Effector memory CD4-positive, alpha-beta T cell (primary cell): ENCODE measurements around the gene DNAAF2.
A peak's percentile ranks its signal among the peaks of the same experiment; 100 is the strongest.

Experiments used
- DNase-seq, 3 donors: peaks; one replicate each; pipeline ENCODE4 v3.0.0-alpha.2; 2020
- H3K27ac ChIP-seq: 2 replicates; pipeline ENCODE4 v1.7.0; 2013; ENCODE audit warnings: mild to moderate bottlenecking, low read length, moderate library complexity; ENCODE audit not compliant: insufficient read depth, poor library complexity, severe bottlenecking
- H3K27me3 ChIP-seq: replicated peaks from 2 replicates; pipeline ENCODE4 v1.7.0; 2013; ENCODE audit warnings: mild to moderate bottlenecking, low read length; ENCODE audit not compliant: insufficient read depth, control insufficient read depth, poor library complexity, severe bottlenecking
- H3K36me3 ChIP-seq: 2 replicates; pipeline ENCODE4 v1.7.0; 2013; ENCODE audit warnings: mild to moderate bottlenecking, low read length, moderate library complexity; ENCODE audit not compliant: control insufficient read depth, insufficient read depth
- H3K4me1 ChIP-seq: 2 replicates; pipeline ENCODE4 v1.7.0; 2013; ENCODE audit warnings: low read length, mild to moderate bottlenecking; ENCODE audit not compliant: control insufficient read depth, insufficient read depth, poor library complexity, severe bottlenecking
- H3K4me3 ChIP-seq: 2 replicates; pipeline ENCODE4 v1.7.0; 2013; ENCODE audit warnings: low read length, low read depth, mild to moderate bottlenecking; ENCODE audit not compliant: insufficient read depth, poor library complexity, severe bottlenecking
- H3K9me3 ChIP-seq: 2 replicates; pipeline ENCODE4 v1.7.0; 2013; ENCODE audit warnings: mild to moderate bottlenecking, low read length, moderate library complexity; ENCODE audit not compliant: control insufficient read depth

Gene DNAAF2

DNA sequence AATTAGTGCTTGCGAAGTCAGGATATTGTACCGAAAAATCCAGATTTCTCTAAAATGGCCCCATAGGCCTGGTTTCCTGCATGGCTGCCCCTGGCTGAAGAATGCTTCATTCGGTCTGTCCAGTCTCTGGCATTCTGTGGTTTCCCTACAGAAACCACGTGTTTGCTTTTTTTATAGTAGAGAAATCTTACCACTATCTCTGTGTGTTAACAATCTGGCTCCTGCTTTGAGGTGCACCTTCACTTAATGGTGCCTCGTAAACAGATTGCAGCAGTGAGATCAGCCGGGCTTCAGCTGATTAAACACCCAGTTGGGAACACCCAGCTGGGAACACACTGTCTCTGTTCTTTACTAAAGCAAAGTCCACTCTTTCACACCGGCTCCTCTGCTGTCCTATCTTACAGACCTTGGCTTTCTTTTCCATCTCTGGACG, 6.7 kb upstream of the DNAAF2 start:
- peaks cover 4% of the 10 kb centered on the region for H3K4me1 ChIP-seq
- DNase-seq: no peak
- no peaks in the 10 kb centered on the region for H3K36me3 ChIP-seq
- H3K27ac ChIP-seq: no peak overlapping the region
- no peaks in the 10 kb centered on the region for H3K27me3 ChIP-seq
- no peak overlapping the region for H3K4me3 ChIP-seq
- no peaks in the 10 kb centered on the region for H3K9me3 ChIP-seq

DNA sequence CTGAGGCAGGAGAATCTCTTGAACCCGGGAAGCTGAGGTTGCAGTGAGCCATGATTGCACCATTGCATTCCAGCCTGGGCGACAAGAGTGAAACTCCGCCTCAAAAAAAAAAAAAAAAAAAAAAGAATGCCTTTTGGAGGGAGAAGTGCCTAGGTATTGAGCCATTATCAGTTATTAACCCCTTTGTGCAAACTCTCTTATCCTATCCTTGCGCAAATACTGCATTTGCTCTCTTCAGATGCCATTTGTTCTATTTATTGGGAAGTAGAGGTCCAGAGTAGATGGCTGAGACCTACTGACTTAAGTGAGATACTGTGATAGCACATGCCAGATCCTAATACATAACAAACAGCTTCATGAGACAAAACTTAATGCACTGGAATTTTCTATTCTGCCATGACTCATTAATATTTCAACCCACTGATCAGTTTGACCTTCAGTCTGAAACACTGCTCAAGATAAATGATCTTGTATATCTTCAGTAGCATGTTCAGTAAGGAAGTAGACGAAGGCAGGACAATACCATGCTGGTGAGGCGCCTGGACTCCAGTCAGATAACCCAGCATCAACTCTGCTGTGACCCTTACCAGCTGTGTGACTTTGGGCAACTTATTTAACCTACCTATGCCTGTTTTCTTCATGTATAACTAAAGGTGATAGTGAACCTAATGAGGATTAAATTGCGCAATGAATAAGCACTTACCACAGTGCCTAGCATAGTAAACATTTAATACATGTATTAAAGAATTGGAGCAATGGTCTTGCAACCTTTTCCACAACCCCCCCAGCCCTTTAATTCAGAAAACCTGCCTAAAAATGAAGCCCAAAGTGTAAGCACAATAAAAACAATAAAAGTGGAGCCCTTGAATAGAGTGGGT, 5.7 kb upstream of the DNAAF2 start:
- peaks cover 10% of the 10 kb centered on the region for H3K4me1 ChIP-seq
- no peaks in the 10 kb centered on the region for H3K36me3 ChIP-seq
- no peaks in the 10 kb centered on the region for H3K27me3 ChIP-seq
- H3K27ac ChIP-seq: peak overlapping the region; percentile 2
- no peak overlapping the region for H3K4me3 ChIP-seq
- no peaks in the 10 kb centered on the region for H3K9me3 ChIP-seq
- DNase-seq: no peak

DNA sequence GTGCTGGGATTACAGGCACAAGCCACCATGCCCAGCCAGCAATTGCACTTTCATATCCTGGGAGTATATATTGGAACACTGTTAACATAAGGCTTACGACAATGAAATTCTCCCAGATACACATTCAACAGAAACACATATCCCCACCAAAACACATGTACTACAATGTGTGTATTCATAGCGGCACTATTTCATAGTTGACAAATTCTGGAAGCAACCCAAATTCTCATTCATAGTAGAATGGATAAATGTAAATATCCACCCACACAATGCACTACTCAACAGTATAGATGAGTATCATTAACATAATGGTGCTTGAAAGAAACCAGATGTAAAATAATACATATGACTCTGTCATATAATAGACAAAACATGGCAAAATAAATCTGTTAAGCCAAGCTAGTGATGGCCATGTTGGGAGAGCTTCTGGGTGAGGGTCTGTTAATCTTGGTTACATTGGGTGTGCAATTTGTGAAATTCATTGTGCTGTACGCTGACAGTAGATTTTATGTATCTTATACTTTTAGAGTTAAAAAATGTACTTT, 2.6 kb upstream of the DNAAF2 start:
- Histone ChIP-seq H3K27me3 (no peaks in the 10 kb centered on the region), H3K27ac (no peak overlapping the region), H3K9me3 (no peaks in the 10 kb centered on the region), H3K4me1 (peaks cover 13% of the 10 kb centered on the region), H3K36me3 (no peaks in the 10 kb centered on the region), H3K4me3 (no peak overlapping the region)
- no peak for DNase-seq

- DNase-seq: no peak
- no peak overlapping the region for H3K4me3 ChIP-seq
- no peaks in the 10 kb centered on the region for H3K27me3 ChIP-seq
- H3K9me3 ChIP-seq: no peaks in the 10 kb centered on the region
- peaks cover 13% of the 10 kb centered on the region for H3K4me1 ChIP-seq
- H3K36me3 ChIP-seq: no peaks in the 10 kb centered on the region
- H3K27ac ChIP-seq: peak overlapping the region; percentile 99
These were observed 1.8 kb upstream of the DNAAF2 start for GRCh38 chr14:49636866-49637265.

- no peaks in the 10 kb centered on the region for H3K9me3 ChIP-seq
- peak; percentile 87 to 90 (median 89) for DNase-seq
These were observed 1.2 kb downstream of the DNAAF2 start for GRCh38 chr14:49633640-49634546.

DNA sequence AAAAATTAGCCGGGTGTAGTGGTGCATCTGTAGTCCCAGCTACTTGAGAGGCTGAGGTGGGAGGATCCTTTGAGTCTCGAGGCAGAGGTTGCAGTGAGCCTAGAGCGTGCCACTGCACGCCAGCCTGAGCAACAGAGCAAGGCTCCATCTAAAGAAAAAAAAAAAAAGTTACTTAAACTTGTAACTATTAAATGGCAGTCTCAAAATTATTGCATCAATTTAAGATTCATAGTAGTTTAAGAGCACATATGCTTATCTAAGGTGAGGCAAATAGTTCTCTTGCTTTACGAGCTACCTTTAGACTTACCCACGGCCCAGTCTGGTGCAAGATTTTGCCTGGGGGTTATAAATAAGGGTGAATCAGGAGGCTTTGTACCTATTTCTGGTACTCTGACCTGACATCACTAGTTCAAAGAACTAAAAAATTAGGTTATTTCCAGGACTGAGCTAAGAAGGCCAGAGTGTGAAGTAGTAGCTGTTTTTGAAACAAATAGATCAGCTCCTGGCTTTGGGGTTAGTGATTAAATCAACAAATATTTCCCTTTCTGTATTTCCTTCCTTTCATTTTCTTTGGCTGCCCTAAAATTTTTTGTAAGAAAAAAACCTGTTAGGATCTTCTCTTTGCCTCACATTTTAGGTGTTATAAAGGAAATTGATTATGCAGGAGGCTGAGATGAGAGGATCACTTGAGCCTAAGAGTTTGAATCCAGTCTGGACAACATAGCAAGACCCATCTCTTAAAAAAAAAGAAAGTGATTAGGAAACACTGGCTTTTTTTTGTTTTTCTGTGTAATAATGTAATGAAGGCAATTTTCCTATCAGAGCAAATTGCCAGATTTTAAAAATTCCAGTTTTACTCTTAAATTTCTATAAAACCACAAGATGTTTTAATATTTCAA, 10.9 kb downstream of the DNAAF2 start:
- peaks cover 19% of the 10 kb centered on the region for H3K4me1 ChIP-seq
- DNase-seq: peak; percentile 27 to 45 (median 34)
- peak overlapping the region; percentile 65 for H3K27ac ChIP-seq

More at GRCh38 chr14:49633640-49634546, 1.2 kb downstream of the DNAAF2 start:
- peaks cover 13% of the 10 kb centered on the region for H3K4me1 ChIP-seq
- H3K4me3 ChIP-seq: peak overlapping the region; percentile 95
- H3K36me3 ChIP-seq: no peaks in the 10 kb centered on the region
- no peaks in the 10 kb centered on the region for H3K27me3 ChIP-seq
- peak overlapping the region; percentile 99 for H3K27ac ChIP-seq

DNA sequence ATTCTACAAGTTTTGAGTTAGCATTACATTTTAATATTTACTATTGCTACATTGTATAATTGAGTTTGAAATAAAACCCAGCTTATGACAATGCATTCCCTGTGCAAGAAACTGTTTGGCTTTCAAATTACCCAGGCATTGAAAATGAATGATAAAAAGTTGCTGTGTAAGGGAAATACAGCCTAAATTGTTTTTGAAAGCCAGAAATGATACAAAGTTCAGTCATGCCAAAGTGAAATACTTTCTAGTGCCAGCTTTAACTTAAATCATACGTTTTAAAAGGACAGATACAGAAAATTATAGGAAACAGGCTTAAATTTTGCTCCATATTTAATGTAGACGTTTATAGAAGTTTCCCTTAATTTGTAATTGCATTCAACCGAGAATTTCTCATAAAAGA, 11.7 kb downstream of the DNAAF2 start:
- no peak for DNase-seq
- no peaks in the 10 kb centered on the region for H3K27me3 ChIP-seq
- H3K4me1 ChIP-seq: peaks cover 24% of the 10 kb centered on the region
- H3K36me3 ChIP-seq: peaks cover 1% of the 10 kb centered on the region
- no peaks in the 10 kb centered on the region for H3K9me3 ChIP-seq
- peak overlapping the region; percentile 10 for H3K4me3 ChIP-seq
- H3K27ac ChIP-seq: peak overlapping the region; percentile 65

More for the DNA sequence above, 10.9 kb downstream of the DNAAF2 start:
- H3K4me3 ChIP-seq: peak overlapping the region; percentile 10
- no peaks in the 10 kb centered on the region for H3K9me3 ChIP-seq
- H3K27me3 ChIP-seq: no peaks in the 10 kb centered on the region
- H3K36me3 ChIP-seq: no peaks in the 10 kb centered on the region

GRCh38 chr14:49622022-49622607, 12.9 kb downstream of the DNAAF2 start:
- peak overlapping the region; percentile 100 for H3K27ac ChIP-seq

More at GRCh38 chr14:49622022-49622607, 12.9 kb downstream of the DNAAF2 start:
- peaks cover 24% of the 10 kb centered on the region for H3K4me1 ChIP-seq
- H3K36me3 ChIP-seq: peaks cover 9% of the 10 kb centered on the region
- DNase-seq: no peak
- no peaks in the 10 kb centered on the region for H3K9me3 ChIP-seq
- peak overlapping the region; percentile 92 for H3K4me3 ChIP-seq
- no peaks in the 10 kb centered on the region for H3K27me3 ChIP-seq
